ENCODE results near the gene MAPK8IP1.

MAPK8IP1 gene

DNA sequence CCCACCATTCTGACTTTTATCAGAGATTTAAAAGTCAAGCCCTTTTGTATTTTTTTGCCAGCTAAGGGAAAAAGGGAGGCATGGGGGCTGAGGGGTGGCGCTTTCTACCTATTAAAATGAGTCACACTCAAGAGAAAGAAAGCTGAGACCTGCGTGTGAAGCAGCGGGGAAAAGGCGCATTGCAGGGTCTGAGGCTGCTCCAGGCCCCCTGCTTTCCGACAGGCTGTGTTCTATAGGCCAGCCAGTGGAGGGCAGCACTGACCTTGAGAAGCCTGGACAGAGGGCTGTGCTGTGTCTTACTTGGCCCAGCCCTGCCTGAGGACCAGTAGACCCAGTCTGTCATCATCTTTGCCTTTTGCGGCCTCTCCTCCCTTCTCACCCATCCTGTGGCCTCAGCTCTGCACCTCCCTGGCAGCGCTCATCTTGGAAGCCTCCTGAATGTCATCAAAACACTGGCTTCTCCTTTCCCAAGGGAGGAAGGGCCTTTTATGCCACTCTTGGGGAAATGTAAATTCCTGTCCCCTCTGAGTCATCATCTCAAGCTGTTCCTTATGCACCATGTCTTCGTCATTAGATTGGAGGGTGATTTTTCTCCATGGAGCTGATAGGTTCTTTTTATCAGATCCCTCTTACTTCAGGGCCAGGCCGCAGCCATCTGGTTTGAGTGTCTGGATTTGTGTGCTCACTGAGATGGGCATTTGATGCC, 12.6 kb upstream of the MAPK8IP1 start:
- DNase-seq = no peak
- H3K4me3 ChIP-seq = no peak overlapping the region
- TF ChIP-seq, protein P1, sequence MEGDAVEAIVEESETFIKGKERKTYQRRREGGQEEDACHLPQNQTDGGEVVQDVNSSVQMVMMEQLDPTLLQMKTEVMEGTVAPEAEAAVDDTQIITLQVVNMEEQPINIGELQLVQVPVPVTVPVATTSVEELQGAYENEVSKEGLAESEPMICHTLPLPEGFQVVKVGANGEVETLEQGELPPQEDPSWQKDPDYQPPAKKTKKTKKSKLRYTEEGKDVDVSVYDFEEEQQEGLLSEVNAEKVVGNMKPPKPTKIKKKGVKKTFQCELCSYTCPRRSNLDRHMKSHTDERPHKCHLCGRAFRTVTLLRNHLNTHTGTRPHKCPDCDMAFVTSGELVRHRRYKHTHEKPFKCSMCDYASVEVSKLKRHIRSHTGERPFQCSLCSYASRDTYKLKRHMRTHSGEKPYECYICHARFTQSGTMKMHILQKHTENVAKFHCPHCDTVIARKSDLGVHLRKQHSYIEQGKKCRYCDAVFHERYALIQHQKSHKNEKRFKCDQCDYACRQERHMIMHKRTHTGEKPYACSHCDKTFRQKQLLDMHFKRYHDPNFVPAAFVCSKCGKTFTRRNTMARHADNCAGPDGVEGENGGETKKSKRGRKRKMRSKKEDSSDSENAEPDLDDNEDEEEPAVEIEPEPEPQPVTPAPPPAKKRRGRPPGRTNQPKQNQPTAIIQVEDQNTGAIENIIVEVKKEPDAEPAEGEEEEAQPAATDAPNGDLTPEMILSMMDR (IDR thresholded peaks at IDR 0.05) = peak; percentile 43 to 50
- peaks cover 79 to 100% (median 98%) of the 10 kb centered on the region in 3 donors for H3K36me3 ChIP-seq
- intact Hi-C loops (cut with DNase I; ENCODE audit: low total_unique reads) = no loop called here
- H3K27ac ChIP-seq = no peak overlapping the region
- H3K9me3 ChIP-seq = no peaks in the 10 kb centered on the region
- no peaks in the 10 kb centered on the region for H3K27me3 ChIP-seq
- no peaks in the 10 kb centered on the region for H3K4me1 ChIP-seq

DNA sequence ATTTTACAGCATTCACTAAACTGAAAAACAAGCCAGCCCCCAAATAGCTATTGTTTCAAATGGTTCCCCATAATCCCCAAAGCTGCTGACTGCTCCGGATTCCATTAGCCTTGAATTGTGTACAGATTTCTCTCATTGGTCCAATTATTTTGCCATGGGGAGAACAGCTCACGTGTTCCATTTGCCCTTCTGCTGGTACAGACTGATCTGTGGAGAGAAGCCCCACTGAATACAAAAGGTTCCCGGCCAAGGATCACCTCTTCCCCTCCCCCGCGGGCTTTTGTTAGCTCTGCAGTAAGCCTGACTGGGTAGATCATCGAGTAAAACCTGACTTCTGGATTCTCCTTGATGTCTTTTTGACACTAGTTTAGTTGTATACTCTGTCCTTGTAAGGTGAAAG, 9.1 kb upstream of the MAPK8IP1 start:
- no peaks in the 10 kb centered on the region for H3K4me1 ChIP-seq
- no peak overlapping the region for H3K4me3 ChIP-seq
- TF ChIP-seq, protein P1 (IDR thresholded peaks at IDR 0.05) = no peak
- no peaks in the 10 kb centered on the region for H3K27me3 ChIP-seq
- intact Hi-C loops (cut with DNase I; ENCODE audit: low total_unique reads) = no loop called here
- no peaks in the 10 kb centered on the region for H3K9me3 ChIP-seq
- DNase-seq = no peak
- H3K27ac ChIP-seq = no peak overlapping the region
- peaks cover 66 to 97% (median 86%) of the 10 kb centered on the region in 3 donors for H3K36me3 ChIP-seq

DNA sequence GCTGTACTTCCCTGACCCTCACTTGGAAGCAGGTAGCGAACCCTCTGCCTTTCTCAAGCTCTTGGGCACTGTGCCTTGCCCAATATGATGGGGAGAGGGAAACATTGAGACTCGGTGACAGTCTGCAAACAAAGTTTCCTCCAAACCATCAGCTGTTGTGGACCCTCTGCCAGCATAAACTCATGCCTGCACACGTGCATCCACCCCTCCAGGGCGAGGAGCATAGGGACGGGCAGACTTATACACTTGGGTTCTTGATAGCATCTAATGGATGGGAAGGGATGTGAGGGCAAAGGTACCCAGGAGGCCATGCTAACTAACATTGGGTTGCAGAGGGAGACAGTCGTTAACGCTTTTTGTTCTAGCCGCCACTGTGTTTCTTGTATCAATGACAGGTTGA, 8.2 kb upstream of the MAPK8IP1 start:
- DNase-seq = no peak
- peaks cover 64 to 97% (median 86%) of the 10 kb centered on the region in 3 donors for H3K36me3 ChIP-seq
- TF ChIP-seq, protein P1 (IDR thresholded peaks at IDR 0.05) = no peak
- no peaks in the 10 kb centered on the region for H3K27me3 ChIP-seq
- no peak overlapping the region for H3K27ac ChIP-seq
- no peak overlapping the region for H3K4me3 ChIP-seq
- H3K4me1 ChIP-seq = no peaks in the 10 kb centered on the region
- intact Hi-C loops (cut with DNase I; ENCODE audit: low total_unique reads) = no loop called here
- no peaks in the 10 kb centered on the region for H3K9me3 ChIP-seq

DNA sequence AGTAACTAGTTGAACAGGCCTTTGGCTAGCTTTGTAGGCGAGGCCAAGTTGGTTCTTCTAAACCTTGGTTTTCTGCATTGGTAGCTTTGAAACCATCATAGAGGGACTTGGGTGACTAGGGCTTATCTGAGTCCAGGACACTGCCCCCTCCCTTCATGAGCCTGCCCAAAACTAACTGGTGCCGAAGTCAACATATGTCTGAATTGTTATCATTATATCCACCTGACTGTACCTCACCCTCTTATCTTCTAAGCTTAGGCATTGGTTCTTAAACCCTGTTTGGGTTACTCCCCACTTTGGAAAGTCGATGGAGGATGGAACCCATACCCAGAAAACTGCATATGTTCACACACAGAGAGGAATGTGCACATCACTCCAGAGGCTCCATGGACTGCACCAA, 7.6 kb upstream of the MAPK8IP1 start:
- Histone ChIP-seq H3K27me3 (no peaks in the 10 kb centered on the region), H3K9me3 (no peaks in the 10 kb centered on the region), H3K27ac (no peak overlapping the region), H3K4me3 (no peak overlapping the region), H3K4me1 (no peaks in the 10 kb centered on the region), H3K36me3 (peaks cover 58 to 97% (median 87%) of the 10 kb centered on the region in 3 donors)
- TF ChIP-seq, protein P1 (IDR thresholded peaks at IDR 0.05) = no peak
- DNase-seq = no peak
- intact Hi-C loops (cut with DNase I; ENCODE audit: low total_unique reads) = no loop called here

DNA sequence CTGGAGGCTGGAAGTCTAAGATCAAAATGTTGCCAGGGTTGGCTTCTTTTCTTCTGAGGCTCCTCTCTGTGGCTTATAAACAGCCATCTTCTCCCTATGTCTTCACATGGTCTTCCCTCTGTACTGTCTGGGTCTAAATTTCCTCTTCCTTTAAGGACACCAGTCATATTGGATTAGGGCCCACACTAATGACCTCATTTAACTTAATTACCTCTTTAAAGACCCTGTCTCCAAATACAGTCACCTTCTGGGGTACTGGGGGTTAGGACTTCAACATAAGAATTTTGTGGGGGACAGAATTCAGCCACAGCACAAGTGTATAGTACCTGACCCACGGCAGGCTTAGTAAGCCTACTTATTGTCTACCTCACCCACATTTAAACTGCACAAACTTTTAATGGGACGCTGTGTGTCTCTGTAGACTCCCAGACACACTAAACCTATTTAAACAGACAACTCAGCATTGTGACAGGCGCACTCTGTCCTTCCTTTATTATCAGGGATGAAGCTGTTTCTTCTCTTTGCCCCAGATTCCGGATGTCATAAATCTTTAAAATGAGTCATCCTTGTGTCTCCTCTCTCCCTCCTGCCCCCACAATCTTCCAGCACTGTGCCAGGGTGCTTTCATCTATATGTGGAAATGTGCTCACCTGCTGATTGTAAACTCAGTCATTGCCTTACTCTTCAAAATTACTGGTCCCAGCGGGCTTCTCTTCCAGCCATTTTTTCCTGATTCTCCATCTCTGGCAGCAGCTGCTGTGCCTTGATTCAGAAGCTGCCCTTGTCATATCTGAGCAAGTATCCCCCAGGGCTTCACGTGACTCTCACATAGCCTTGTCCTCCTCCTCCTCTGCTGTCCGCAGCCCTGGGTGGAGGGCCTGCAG, 5.4 kb upstream of the MAPK8IP1 start:
- Histone ChIP-seq H3K27ac (no peak overlapping the region), H3K9me3 (no peaks in the 10 kb centered on the region), H3K36me3 (peaks cover 38 to 75% (median 68%) of the 10 kb centered on the region in 3 donors), H3K4me3 (no peak overlapping the region), H3K4me1 (peaks cover 0 to 3% (median 1%) of the 10 kb centered on the region in 4 donors), H3K27me3 (no peaks in the 10 kb centered on the region)
- intact Hi-C loops (cut with DNase I; ENCODE audit: low total_unique reads) = no loop called here
- TF ChIP-seq, protein P1 (IDR thresholded peaks at IDR 0.05) = no peak
- DNase-seq = no peak

Data from tibial artery (tissue), 4 donors.